ENCODE measurements around the gene TNFRSF17. TPM values are rescaled to one million over a fixed set of nuclear protein-coding genes. Genes with fewer than 3 reads are reported as not detected.
A peak's percentile ranks its signal among the peaks of the same experiment; 100 is the strongest.
"Not testable (repeated sequence)": the region's sequence is repeated elsewhere in the genome, so short reads cannot be mapped to it uniquely, and the experiment has no call there.

The TNFRSF17 gene
- total RNA-seq, 1 donor = not detected

DNA sequence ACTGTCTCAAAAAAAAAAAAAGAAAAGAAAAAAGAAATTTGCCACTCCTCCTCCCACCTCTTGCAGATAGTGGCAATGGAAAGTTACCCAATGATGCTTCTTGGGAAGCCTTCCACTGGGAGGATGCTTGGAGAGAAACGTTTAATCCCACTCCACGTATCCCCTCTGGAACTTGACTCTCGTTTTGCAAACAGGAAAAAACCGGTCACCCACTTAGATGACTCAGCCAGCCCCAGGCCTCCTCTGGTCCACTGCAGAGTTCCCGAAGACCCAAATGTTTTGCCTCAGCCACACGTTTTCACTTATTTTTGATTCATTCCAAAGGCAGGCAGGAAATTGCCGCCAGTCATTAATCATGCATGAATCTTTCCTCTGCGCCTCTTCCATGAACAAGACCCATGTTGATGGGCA is 9.3 kb upstream of the TNFRSF17 start:
- peak; percentile 93 for DNase-seq (ENCODE audit: insufficient read length, low spot score, missing footprints)
- Histone ChIP-seq H3K27ac (ENCODE audit: low read depth, low read length) (peak overlapping the region; percentile 86), H3K36me3 (ENCODE audit: insufficient read depth, low read length) (no peaks in the 10 kb centered on the region), H2AFZ (ENCODE audit: low read length) (peak overlapping the region; percentile 66), H3K79me2 (ENCODE audit: insufficient read depth, low read length) (no peaks in the 10 kb centered on the region), H3K9me3 (ENCODE audit: low read depth, low read length) (no peaks in the 10 kb centered on the region), H3K4me3 (ENCODE audit: insufficient read depth, low read length) (peak overlapping the region; percentile 1), H3K27me3 (ENCODE audit: insufficient read depth, low read length) (no peaks in the 10 kb centered on the region), H3K4me1 (ENCODE audit: insufficient read depth, low read length) (peaks cover 21% of the 10 kb centered on the region), H3K4me2 (ENCODE audit: insufficient read depth, low read length) (peak overlapping the region; percentile 70), H4K20me1 (ENCODE audit: insufficient read depth, low read length) (no peaks in the 10 kb centered on the region)
- TF ChIP-seq, protein P1, sequence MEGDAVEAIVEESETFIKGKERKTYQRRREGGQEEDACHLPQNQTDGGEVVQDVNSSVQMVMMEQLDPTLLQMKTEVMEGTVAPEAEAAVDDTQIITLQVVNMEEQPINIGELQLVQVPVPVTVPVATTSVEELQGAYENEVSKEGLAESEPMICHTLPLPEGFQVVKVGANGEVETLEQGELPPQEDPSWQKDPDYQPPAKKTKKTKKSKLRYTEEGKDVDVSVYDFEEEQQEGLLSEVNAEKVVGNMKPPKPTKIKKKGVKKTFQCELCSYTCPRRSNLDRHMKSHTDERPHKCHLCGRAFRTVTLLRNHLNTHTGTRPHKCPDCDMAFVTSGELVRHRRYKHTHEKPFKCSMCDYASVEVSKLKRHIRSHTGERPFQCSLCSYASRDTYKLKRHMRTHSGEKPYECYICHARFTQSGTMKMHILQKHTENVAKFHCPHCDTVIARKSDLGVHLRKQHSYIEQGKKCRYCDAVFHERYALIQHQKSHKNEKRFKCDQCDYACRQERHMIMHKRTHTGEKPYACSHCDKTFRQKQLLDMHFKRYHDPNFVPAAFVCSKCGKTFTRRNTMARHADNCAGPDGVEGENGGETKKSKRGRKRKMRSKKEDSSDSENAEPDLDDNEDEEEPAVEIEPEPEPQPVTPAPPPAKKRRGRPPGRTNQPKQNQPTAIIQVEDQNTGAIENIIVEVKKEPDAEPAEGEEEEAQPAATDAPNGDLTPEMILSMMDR (IDR thresholded peaks at IDR 0.05; ENCODE audit: extremely low read depth, low read depth, low read length) = no peak

DNA sequence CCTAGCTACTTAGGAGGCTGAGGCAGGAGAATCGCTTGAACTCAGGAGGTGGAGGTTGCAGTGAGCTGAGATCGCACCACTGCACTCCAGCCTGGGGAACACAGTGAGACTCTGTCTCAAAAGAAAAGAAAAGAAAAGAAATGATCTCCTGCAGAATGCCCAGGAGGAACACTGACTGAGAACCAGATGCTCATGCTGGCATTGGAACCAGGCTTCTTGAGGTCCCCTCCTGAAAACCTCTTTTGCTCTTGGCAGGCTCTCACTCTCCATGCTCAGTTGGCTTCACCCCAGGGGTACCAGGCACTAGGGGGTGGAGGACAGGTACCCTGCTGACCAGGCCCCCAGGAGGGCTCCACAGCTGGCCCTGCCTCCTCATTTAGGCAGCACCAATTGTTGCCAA is 8.5 kb upstream of the TNFRSF17 start:
- Histone ChIP-seq H3K36me3 (ENCODE audit: insufficient read depth, low read length) (no peaks in the 10 kb centered on the region), H4K20me1 (ENCODE audit: insufficient read depth, low read length) (no peaks in the 10 kb centered on the region), H3K27me3 (ENCODE audit: insufficient read depth, low read length) (no peaks in the 10 kb centered on the region), H3K4me1 (ENCODE audit: insufficient read depth, low read length) (peaks cover 21% of the 10 kb centered on the region), H3K79me2 (ENCODE audit: insufficient read depth, low read length) (no peaks in the 10 kb centered on the region), H2AFZ (ENCODE audit: low read length) (no peak overlapping the region), H3K4me2 (ENCODE audit: insufficient read depth, low read length) (no peak overlapping the region), H3K4me3 (ENCODE audit: insufficient read depth, low read length) (no peak overlapping the region), H3K9me3 (ENCODE audit: low read depth, low read length) (no peaks in the 10 kb centered on the region), H3K27ac (ENCODE audit: low read depth, low read length) (no peak overlapping the region)
- no peak for DNase-seq (ENCODE audit: insufficient read length, low spot score, missing footprints)
- TF ChIP-seq, protein P1 (IDR thresholded peaks at IDR 0.05; ENCODE audit: extremely low read depth, low read depth, low read length) = no peak

DNA sequence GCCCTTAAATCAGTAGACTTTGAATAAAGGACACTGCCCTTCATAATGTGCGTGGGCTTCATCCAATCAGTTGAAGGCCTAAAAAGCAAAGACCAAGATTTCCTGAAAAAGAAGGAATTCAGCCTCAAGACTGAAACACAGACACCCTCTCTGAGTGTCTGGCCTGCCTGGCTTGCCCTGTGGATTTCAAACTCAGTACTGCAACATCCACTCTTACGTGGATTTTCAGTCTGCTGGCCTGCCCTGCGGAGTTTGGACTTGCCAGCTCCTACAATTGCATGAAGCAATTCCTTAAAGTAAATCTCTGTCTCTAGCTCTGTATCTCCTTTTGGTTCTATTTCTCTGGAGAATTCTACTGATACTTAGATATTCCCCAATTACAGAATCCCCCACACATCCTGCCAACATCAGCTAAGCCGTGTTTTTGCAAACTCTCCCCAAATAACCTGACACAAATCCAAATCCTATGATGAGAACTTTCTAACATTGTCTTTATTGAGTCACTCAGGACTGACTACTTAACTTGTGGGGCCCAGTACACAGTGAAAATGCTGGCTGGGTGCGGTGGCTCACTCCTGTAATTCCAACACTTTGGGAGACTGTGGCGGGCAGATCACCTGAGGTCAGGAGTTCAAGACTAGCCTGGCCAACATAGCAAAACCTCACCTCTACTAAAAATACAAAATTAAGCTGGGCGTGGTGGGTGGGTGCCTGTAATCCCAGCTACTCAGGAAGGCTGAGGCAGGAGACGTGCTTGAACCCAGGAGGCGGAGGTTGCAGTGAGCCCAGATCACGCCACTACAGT is 7.2 kb upstream of the TNFRSF17 start:
- Histone ChIP-seq H3K79me2 (ENCODE audit: insufficient read depth, low read length) (no peaks in the 10 kb centered on the region), H3K9me3 (ENCODE audit: low read depth, low read length) (no peaks in the 10 kb centered on the region), H3K4me3 (ENCODE audit: insufficient read depth, low read length) (no peak overlapping the region), H4K20me1 (ENCODE audit: insufficient read depth, low read length) (no peaks in the 10 kb centered on the region), H3K27ac (ENCODE audit: low read depth, low read length) (peak overlapping the region; percentile 60), H3K36me3 (ENCODE audit: insufficient read depth, low read length) (no peaks in the 10 kb centered on the region), H3K4me1 (ENCODE audit: insufficient read depth, low read length) (peaks cover 21% of the 10 kb centered on the region), H3K27me3 (ENCODE audit: insufficient read depth, low read length) (no peaks in the 10 kb centered on the region), H2AFZ (ENCODE audit: low read length) (no peak overlapping the region), H3K4me2 (ENCODE audit: insufficient read depth, low read length) (peak overlapping the region; percentile 36)
- TF ChIP-seq, protein P1 (IDR thresholded peaks at IDR 0.05; ENCODE audit: extremely low read depth, low read depth, low read length) = no peak
- DNase-seq (ENCODE audit: insufficient read length, low spot score, missing footprints) = no peak

DNA sequence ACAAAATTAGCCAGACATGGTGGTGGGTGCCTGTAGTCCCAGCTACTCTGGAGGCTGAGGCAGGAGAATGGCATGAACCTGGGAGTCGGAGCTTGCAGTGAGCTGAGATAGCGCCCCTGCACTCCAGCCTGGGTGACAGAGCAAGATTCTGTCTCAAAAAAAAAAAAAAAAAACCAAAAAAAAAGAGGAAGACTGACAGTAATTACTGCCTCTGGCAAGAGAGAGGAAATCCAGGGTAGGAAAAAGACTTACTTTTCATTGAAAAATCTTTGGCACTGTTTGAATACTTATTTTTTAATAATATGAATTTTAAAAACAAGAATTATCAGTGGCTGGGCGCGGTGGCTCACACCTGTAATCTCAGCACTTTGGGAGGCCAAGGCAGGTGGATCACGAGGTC is 2.6 kb upstream of the TNFRSF17 start:
- not testable (repeated sequence) for H3K27ac ChIP-seq (ENCODE audit: low read depth, low read length); DNase-seq (ENCODE audit: insufficient read length, low spot score, missing footprints); H4K20me1 ChIP-seq (ENCODE audit: insufficient read depth, low read length); H3K79me2 ChIP-seq (ENCODE audit: insufficient read depth, low read length); H3K27me3 ChIP-seq (ENCODE audit: insufficient read depth, low read length); H3K36me3 ChIP-seq (ENCODE audit: insufficient read depth, low read length); H3K4me1 ChIP-seq (ENCODE audit: insufficient read depth, low read length); H2AFZ ChIP-seq (ENCODE audit: low read length); H3K4me3 ChIP-seq (ENCODE audit: insufficient read depth, low read length); H3K9me3 ChIP-seq (ENCODE audit: low read depth, low read length); H3K4me2 ChIP-seq (ENCODE audit: insufficient read depth, low read length)

DNA sequence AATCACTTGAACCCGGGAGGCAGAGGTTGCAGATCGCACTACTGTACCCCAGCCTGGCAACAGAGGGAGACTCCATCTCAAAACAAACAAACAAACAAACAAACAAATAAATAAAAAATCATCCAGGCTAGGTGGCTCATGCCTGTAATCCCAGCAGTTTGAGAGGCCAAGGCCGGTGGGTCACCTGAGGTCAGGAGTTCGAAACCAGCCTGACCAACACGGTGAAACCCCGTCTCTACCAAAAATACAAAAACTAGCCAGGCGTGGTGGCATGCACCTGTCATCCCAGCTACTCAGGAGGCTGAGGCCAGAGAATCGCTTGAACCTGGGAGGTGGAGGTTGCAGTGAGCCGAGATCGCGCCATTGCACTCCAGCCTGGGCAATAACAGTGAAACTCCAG is 2.0 kb upstream of the TNFRSF17 start:
- not testable (repeated sequence) for H3K27ac ChIP-seq (ENCODE audit: low read depth, low read length); H3K36me3 ChIP-seq (ENCODE audit: insufficient read depth, low read length); H3K4me1 ChIP-seq (ENCODE audit: insufficient read depth, low read length); H4K20me1 ChIP-seq (ENCODE audit: insufficient read depth, low read length); H3K4me3 ChIP-seq (ENCODE audit: insufficient read depth, low read length); H2AFZ ChIP-seq (ENCODE audit: low read length); H3K9me3 ChIP-seq (ENCODE audit: low read depth, low read length); H3K79me2 ChIP-seq (ENCODE audit: insufficient read depth, low read length); DNase-seq (ENCODE audit: insufficient read length, low spot score, missing footprints); H3K4me2 ChIP-seq (ENCODE audit: insufficient read depth, low read length); H3K27me3 ChIP-seq (ENCODE audit: insufficient read depth, low read length)
